ENCODE results near the gene BPI.

Gene BPI

DNA sequence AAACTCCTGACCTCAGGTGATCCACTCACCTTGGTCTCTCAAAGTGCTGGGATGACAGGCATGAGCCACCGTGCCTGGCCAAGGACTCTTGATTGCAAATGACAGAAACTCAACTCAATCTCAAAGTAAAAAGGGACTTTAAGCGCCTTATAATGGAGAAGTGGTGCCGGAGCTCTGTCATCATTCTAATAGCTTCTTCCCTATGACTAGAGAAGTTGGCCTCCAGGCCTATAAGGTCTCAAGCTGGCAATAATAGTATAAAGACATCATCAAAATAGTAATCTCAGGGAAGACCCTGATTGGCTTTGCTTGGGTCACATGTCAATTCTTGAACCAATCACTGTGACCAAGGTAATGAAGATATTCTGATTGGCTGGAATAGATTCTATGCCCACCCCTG is 34.9 kb upstream of the BPI start:
- TF ChIP-seq, protein P1, sequence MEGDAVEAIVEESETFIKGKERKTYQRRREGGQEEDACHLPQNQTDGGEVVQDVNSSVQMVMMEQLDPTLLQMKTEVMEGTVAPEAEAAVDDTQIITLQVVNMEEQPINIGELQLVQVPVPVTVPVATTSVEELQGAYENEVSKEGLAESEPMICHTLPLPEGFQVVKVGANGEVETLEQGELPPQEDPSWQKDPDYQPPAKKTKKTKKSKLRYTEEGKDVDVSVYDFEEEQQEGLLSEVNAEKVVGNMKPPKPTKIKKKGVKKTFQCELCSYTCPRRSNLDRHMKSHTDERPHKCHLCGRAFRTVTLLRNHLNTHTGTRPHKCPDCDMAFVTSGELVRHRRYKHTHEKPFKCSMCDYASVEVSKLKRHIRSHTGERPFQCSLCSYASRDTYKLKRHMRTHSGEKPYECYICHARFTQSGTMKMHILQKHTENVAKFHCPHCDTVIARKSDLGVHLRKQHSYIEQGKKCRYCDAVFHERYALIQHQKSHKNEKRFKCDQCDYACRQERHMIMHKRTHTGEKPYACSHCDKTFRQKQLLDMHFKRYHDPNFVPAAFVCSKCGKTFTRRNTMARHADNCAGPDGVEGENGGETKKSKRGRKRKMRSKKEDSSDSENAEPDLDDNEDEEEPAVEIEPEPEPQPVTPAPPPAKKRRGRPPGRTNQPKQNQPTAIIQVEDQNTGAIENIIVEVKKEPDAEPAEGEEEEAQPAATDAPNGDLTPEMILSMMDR (conservative IDR thresholded peaks at IDR 0.05; ENCODE audit: control insufficient read depth, insufficient read depth, low read depth, low read length) = no peak
- H3K4me3 ChIP-seq (ENCODE audit: control insufficient read depth, low read depth, low read length) = no peak overlapping the region
- DNase-seq (ENCODE audit: low read depth) = no peak

DNA sequence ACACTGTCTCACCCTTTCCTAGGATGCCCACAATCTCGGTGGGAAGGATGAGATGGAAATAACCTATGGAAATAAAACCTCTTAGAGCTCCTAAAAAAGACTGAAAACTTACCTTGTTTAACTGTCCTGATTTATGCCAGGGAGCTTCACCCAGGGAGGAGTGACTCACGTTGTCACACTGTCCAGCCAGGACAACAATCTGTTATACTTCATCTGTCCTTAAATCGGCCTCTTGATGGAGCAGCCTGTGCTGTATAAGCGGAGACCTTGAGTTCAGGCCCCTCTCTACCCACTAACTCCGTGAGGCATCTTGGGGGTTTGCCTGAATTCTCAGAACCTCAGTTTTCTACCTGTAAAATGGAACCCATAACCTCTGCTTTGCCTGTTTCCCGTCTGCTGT is 34.2 kb upstream of the BPI start:
- no peak for DNase-seq (ENCODE audit: low read depth)
- H3K4me3 ChIP-seq (ENCODE audit: control insufficient read depth, low read depth, low read length) = no peak overlapping the region
- TF ChIP-seq, protein P1 (conservative IDR thresholded peaks at IDR 0.05; ENCODE audit: control insufficient read depth, insufficient read depth, low read depth, low read length) = no peak

- no peak overlapping the region for H3K4me3 ChIP-seq (ENCODE audit: control insufficient read depth, low read depth, low read length)
- TF ChIP-seq, protein P1 (conservative IDR thresholded peaks at IDR 0.05; ENCODE audit: control insufficient read depth, insufficient read depth, low read depth, low read length) = no peak
- peak; percentile 99 for DNase-seq (ENCODE audit: low read depth)
Measured at GRCh38 chr20:38270869-38271605, 32.9 kb upstream of the BPI start.

DNA sequence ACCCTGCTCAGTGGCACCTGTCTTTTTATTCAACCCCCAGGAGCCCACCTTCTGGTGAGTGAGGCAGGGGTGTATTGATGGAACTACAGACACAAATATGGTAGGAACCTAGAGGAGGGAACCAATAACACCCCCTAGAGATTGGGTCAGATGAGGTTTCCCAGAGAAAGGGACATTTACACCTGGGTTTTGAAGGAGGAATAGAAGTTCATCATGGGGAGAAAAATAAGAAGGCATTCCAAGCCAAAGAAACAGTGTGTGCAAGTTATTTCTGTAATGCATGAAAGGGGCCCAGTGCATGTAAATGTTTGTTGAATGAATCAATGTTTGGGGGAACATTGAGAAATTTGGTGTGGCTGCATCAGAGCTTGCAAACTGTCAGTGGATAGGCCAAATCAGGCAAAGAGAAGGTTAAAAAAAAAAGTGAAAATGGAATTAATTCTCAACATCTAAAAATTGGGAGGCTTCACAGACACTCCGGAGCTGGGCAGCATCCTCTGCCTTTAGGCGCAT is 32.3 kb upstream of the BPI start:
- DNase-seq (ENCODE audit: low read depth) = peak; percentile 45
- H3K4me3 ChIP-seq (ENCODE audit: control insufficient read depth, low read depth, low read length) = no peak overlapping the region
- TF ChIP-seq, protein P1 (conservative IDR thresholded peaks at IDR 0.05; ENCODE audit: control insufficient read depth, insufficient read depth, low read depth, low read length) = no peak

DNA sequence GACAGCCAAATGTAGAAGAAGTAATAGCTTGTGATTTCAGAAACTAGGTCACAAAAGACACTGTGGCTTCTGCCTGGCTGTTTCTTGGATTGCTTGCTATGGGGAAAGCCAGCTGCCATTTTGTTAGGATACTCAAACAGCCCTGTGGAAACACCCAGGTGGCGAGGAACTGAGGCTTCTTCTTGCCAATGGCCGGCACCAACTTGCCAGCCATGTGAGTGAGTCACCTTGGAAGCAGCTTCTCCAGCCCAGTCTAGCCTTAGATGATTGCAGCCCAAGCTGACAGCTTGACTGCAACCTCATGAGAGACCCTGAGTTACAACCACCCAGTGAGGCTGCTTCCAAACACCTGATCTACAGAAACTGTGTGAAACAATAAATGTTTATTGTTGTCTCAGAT is 31.6 kb upstream of the BPI start:
- TF ChIP-seq, protein P1 (conservative IDR thresholded peaks at IDR 0.05; ENCODE audit: control insufficient read depth, insufficient read depth, low read depth, low read length) = no peak
- H3K4me3 ChIP-seq (ENCODE audit: control insufficient read depth, low read depth, low read length) = no peak overlapping the region
- peak; percentile 76 for DNase-seq (ENCODE audit: low read depth)

GRCh38 chr20:38272961-38273360 is 31.0 kb upstream of the BPI start:
- DNase-seq (ENCODE audit: low read depth) = peak; percentile 79
- TF ChIP-seq, protein P1 (conservative IDR thresholded peaks at IDR 0.05; ENCODE audit: control insufficient read depth, insufficient read depth, low read depth, low read length) = no peak
- H3K4me3 ChIP-seq (ENCODE audit: control insufficient read depth, low read depth, low read length) = no peak overlapping the region

All from fibroblast of mammary gland (primary cell).